ENCODE results near the gene JAZF1. TPM values are rescaled to one million over a fixed set of nuclear protein-coding genes. Genes with fewer than 3 reads are reported as not detected.
A peak's percentile ranks its signal among the peaks of the same experiment; 100 is the strongest.

The JAZF1 gene
- total RNA-seq, 3 donors from 2014 or later, result 8.6 to 27.4 (median 10.5) TPM

DNA sequence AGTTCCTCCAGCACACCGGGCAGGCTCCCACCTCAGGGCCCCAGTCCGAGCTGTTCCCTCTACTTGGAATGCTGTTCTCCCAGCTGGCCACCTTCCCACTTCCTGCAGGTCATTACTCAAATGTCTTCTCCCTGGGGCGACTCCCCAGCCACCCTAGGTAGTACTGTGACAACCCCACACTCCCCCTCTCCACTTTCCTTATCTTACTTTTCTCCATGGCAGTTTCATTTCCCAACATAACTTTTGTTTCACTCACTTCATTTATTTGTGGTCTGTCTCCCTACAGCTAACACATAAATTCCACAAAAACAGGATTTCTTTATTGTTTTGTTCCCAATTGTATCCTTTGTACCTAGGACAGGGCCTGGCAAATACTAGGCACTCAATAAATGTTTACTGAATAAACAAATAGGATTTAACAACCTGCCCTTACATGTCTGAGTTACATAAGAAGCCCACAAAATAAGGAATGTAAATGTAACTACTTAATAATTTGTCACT is 76.5 kb downstream of the JAZF1 start:
- Histone ChIP-seq H3K27me3 (no peaks in the 10 kb centered on the region), H3K27ac (peak overlapping the region in 1 of 2 donors; percentile 18), H3K9me3 (no peaks in the 10 kb centered on the region), H3K4me3 (no peak overlapping the region), H3K36me3 (no peaks in the 10 kb centered on the region), H3K4me1 (peaks cover 0 to 10% of the 10 kb centered on the region in 2 donors)
- intact Hi-C loops (cut with DNase I; ENCODE audit: low total_unique reads), result no loop called here
- no peak for DNase-seq (ENCODE audit: low spot score in 2 of 2)
- TF ChIP-seq, protein P1, sequence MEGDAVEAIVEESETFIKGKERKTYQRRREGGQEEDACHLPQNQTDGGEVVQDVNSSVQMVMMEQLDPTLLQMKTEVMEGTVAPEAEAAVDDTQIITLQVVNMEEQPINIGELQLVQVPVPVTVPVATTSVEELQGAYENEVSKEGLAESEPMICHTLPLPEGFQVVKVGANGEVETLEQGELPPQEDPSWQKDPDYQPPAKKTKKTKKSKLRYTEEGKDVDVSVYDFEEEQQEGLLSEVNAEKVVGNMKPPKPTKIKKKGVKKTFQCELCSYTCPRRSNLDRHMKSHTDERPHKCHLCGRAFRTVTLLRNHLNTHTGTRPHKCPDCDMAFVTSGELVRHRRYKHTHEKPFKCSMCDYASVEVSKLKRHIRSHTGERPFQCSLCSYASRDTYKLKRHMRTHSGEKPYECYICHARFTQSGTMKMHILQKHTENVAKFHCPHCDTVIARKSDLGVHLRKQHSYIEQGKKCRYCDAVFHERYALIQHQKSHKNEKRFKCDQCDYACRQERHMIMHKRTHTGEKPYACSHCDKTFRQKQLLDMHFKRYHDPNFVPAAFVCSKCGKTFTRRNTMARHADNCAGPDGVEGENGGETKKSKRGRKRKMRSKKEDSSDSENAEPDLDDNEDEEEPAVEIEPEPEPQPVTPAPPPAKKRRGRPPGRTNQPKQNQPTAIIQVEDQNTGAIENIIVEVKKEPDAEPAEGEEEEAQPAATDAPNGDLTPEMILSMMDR (IDR thresholded peaks at IDR 0.05), result no peak
- no peak for TF ChIP-seq POLR2A (IDR thresholded peaks at IDR 0.05)
- no peak for TF ChIP-seq POLR2AphosphoS5 (IDR thresholded peaks at IDR 0.05)

DNA sequence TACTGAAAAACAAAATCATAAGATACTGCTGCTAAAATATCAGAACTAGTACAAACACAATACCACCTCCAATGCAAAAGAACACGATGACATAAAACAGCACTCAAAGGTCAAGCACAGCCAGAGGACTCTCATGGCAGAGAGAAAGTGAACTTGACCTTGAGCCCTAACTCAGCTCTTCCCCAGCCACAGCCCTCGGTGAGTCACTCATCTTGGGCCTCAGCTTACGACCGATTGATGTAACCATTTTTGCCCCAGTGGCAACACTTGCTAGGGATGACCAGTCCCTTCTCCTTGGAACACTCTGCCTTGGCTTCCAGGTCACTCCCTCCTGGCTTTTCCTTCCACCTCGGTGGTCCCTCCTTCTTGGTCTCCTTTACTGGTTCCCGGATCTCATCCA is 77.8 kb downstream of the JAZF1 start:
- Histone ChIP-seq H3K27me3 (no peaks in the 10 kb centered on the region), H3K36me3 (no peaks in the 10 kb centered on the region), H3K9me3 (no peaks in the 10 kb centered on the region), H3K4me1 (peaks cover 0 to 10% of the 10 kb centered on the region in 2 donors), H3K27ac (no peak overlapping the region), H3K4me3 (no peak overlapping the region)
- intact Hi-C loops (cut with DNase I; ENCODE audit: low total_unique reads), result no loop called here
- no peak for TF ChIP-seq POLR2A (IDR thresholded peaks at IDR 0.05)
- TF ChIP-seq, protein P1 (IDR thresholded peaks at IDR 0.05), result no peak
- no peak for TF ChIP-seq POLR2AphosphoS5 (IDR thresholded peaks at IDR 0.05)
- no peak for DNase-seq (ENCODE audit: low spot score in 2 of 2)

DNA sequence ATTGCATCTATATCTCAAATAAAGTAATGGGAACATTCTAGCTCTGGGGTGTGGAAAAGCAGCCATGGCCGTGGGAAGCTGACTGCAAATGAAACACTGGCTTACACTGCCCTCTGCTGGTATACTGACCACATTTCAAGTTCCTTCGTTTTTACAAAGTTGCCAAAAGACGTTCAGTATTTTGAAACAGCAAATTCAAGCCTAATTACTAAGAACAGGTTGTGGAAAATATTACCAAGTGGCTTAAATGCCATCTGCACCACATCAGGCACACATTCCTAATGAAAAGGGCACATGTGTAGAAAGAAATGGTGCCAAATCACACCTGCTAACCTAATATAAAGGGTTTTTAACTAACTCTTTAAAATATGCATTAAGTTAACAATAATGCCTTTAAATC is 83.9 kb downstream of the JAZF1 start:
- Histone ChIP-seq H3K9me3 (no peaks in the 10 kb centered on the region), H3K4me1 (no peaks in the 10 kb centered on the region), H3K27ac (no peak overlapping the region), H3K27me3 (no peaks in the 10 kb centered on the region), H3K4me3 (no peak overlapping the region), H3K36me3 (no peaks in the 10 kb centered on the region)
- intact Hi-C loops (cut with DNase I; ENCODE audit: low total_unique reads), result no loop called here
- peak in 1 of 2 donors; percentile 42 for DNase-seq (ENCODE audit: low spot score in 2 of 2)
- TF ChIP-seq, protein P1 (IDR thresholded peaks at IDR 0.05), result peak; percentile 50 to 88 (median 78)
- TF ChIP-seq POLR2AphosphoS5 (IDR thresholded peaks at IDR 0.05), result no peak

DNA sequence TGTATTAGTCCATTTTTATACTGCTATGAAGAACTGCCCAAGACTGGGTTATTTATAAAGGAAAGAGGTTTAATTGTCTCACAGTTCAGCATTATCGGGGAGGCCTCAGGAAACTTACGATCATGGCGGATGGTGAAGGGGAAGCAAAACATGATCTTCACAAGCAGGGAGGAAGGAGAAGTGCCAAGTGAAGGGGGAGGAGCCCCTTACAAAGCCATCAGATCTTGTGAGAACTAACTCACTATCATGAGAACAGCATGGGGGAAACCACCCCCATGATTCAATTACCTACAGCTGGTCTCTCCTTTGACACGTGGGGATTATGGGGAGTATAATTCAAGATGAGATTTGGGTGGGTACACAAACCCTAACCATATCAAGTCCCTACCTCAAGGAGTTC is 85.4 kb downstream of the JAZF1 start:
- no peak for DNase-seq (ENCODE audit: low spot score in 2 of 2)
- no peaks in the 10 kb centered on the region for H3K9me3 ChIP-seq
- TF ChIP-seq, protein P1 (IDR thresholded peaks at IDR 0.05), result no peak
- TF ChIP-seq POLR2AphosphoS5 (IDR thresholded peaks at IDR 0.05) (no peak), POLR2A (IDR thresholded peaks at IDR 0.05) (no peak)
- H3K4me3 ChIP-seq, result no peak overlapping the region
- no peaks in the 10 kb centered on the region for H3K36me3 ChIP-seq
- no peak overlapping the region for H3K27ac ChIP-seq
- intact Hi-C loops (cut with DNase I; ENCODE audit: low total_unique reads), result no loop called here
- no peaks in the 10 kb centered on the region for H3K4me1 ChIP-seq
- no peaks in the 10 kb centered on the region for H3K27me3 ChIP-seq

DNA sequence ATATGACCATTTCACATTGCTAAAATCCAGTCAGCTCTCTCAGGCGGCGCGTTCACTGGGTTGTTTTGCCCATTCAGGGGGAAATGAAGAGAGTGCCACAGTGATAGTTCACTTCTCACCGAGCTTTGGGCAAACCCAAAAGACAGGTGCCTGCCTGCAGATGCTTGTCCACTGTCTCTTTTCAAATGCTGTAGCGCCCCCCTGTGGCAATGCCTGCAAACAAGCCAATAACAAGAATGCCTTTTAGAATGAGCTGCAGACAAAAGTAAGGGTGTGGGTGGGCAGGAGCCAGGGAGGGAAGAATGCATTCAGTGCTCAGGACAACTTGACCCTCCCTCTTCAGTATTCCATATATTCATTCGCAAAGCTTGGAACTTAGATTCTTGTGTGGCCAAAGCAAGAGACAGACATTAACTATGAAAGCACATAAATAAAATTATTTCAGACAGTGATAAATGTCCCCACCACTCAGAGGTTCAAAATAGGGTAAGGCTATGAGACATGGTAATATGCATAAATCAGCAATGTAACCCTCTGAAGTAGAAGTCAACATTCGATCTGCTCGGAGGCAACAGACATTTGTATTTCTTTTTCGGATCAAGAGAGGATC is 86.9 kb downstream of the JAZF1 start:
- Histone ChIP-seq H3K4me3 (no peak overlapping the region), H3K9me3 (no peaks in the 10 kb centered on the region), H3K36me3 (no peaks in the 10 kb centered on the region), H3K4me1 (no peaks in the 10 kb centered on the region), H3K27ac (no peak overlapping the region), H3K27me3 (no peaks in the 10 kb centered on the region)
- intact Hi-C loops (cut with DNase I; ENCODE audit: low total_unique reads), result no loop called here
- no peak for DNase-seq (ENCODE audit: low spot score in 2 of 2)
- no peak for TF ChIP-seq POLR2AphosphoS5 (IDR thresholded peaks at IDR 0.05)
- TF ChIP-seq POLR2A (IDR thresholded peaks at IDR 0.05), result no peak
- TF ChIP-seq, protein P1 (IDR thresholded peaks at IDR 0.05), result peak in 1 of 3 donors; percentile 28

Measured in breast epithelium (tissue), 4 donors.